Tibial artery (tissue), 4 donors: ENCODE results near the gene SLC28A2.

Experiments used
- DNase-seq, 2 donors: peaks; one replicate each; pipeline ENCODE4 v3.0.0-alpha.2; 2019
- H3K27ac ChIP-seq, 2 donors: fragments of 200-600 bp; sonication (generic) in 1 of 2; 1 replicate in 1 of 2; 2 replicates in 1 of 2; pipeline ENCODE4 v1.5.1; 2018 to 2019; ENCODE audit warnings: mild to moderate bottlenecking in 1 of 2
- H3K27me3 ChIP-seq, 2 donors: fragments of 200-600 bp; sonication (generic) in 1 of 2; one replicate each; pipeline versions ENCODE4 v1.5.1 to v1.6.0; 2016 to 2019
- H3K36me3 ChIP-seq, 3 donors: fragments of 200-600 bp; sonication (generic) in 2 of 3; one replicate each; pipeline ENCODE4 v1.5.1; 2016 to 2019; ENCODE audit warnings: mild to moderate bottlenecking in 2 of 3
- H3K4me1 ChIP-seq, 4 donors: fragments of 200-600 bp; sonication (generic) in 2 of 4; 1 replicate in 3 of 4; 2 replicates in 1 of 4; pipeline ENCODE4 v1.5.1; 2016 to 2019
- H3K4me3 ChIP-seq, 2 donors: fragments of 200-600 bp; sonication (generic) in 1 of 2; 1 replicate in 1 of 2; 2 replicates in 1 of 2; pipeline ENCODE4 v1.5.1; 2018 to 2019; ENCODE audit warnings: mild to moderate bottlenecking in 2 of 2
- H3K9me3 ChIP-seq, 3 donors: fragments of 200-600 bp; sonication (generic) in 1 of 3; one replicate each; pipeline ENCODE4 v1.5.1; 2016 to 2019
- CTCF ChIP-seq, 2 experiments: fragments of 200-600 bp in 1 of 2; fragments of 450-650 bp in 1 of 2; IDR thresholded peaks; one replicate each; pipeline ENCODE4 v1.5.1; 2017 to 2019; ENCODE audit warnings: antibody characterized with exemption in 2 of 2, mild to moderate bottlenecking in 1 of 2, moderate library complexity in 1 of 2
- intact Hi-C: fragments of 100-400 bp; cut with DNase I; formaldehyde crosslinking; loops from one replicate; pipeline ENCODE4 v1.15.0; 2023; ENCODE audit warnings: low total_unique reads

Gene SLC28A2

GRCh38 chr15:45221967-45222366 lies 30.1 kb upstream of the SLC28A2 start:
- intact Hi-C loops = no loop called here
- no peak for TF ChIP-seq CTCF (IDR thresholded peaks at IDR 0.05)
- DNase-seq = no peak

GRCh38 chr15:45224621-45225217 lies 27.3 kb upstream of the SLC28A2 start:
- intact Hi-C loops = no loop called here
- Histone ChIP-seq H3K4me3 (no peak overlapping the region), H3K27me3 (peaks cover 0 to 12% of the 10 kb centered on the region in 2 donors), H3K9me3 (no peaks in the 10 kb centered on the region), H3K27ac (no peak overlapping the region), H3K36me3 (no peaks in the 10 kb centered on the region), H3K4me1 (no peaks in the 10 kb centered on the region)
- DNase-seq = no peak
- TF ChIP-seq CTCF (IDR thresholded peaks at IDR 0.05) = no peak

More at GRCh38 chr15:45221967-45222366, 30.1 kb upstream of the SLC28A2 start:
- Histone ChIP-seq H3K27ac (no peak overlapping the region), H3K9me3 (no peaks in the 10 kb centered on the region), H3K4me3 (no peak overlapping the region), H3K36me3 (no peaks in the 10 kb centered on the region), H3K27me3 (peaks cover 0 to 12% of the 10 kb centered on the region in 2 donors), H3K4me1 (no peaks in the 10 kb centered on the region)

GRCh38 chr15:45225506-45226273 lies 26.3 kb upstream of the SLC28A2 start:
- no peak for DNase-seq
- no peaks in the 10 kb centered on the region for H3K36me3 ChIP-seq
- H3K27me3 ChIP-seq = peaks cover 0 to 10% of the 10 kb centered on the region in 2 donors
- H3K9me3 ChIP-seq = no peaks in the 10 kb centered on the region
- no peak for TF ChIP-seq CTCF (IDR thresholded peaks at IDR 0.05)
- intact Hi-C loops = no loop called here
- no peaks in the 10 kb centered on the region for H3K4me1 ChIP-seq
- H3K4me3 ChIP-seq = no peak overlapping the region
- H3K27ac ChIP-seq = no peak overlapping the region

GRCh38 chr15:45228931-45229330 lies 23.1 kb upstream of the SLC28A2 start:
- no peaks in the 10 kb centered on the region for H3K4me1 ChIP-seq
- H3K27ac ChIP-seq = no peak overlapping the region
- no peak for TF ChIP-seq CTCF (IDR thresholded peaks at IDR 0.05)
- H3K4me3 ChIP-seq = no peak overlapping the region
- intact Hi-C loops = no loop called here
- DNase-seq = no peak
- no peaks in the 10 kb centered on the region for H3K36me3 ChIP-seq
- no peaks in the 10 kb centered on the region for H3K9me3 ChIP-seq
- no peaks in the 10 kb centered on the region for H3K27me3 ChIP-seq

- DNase-seq = no peak
These were observed 21.6 kb upstream of the SLC28A2 start for GRCh38 chr15:45230245-45230965.

More at GRCh38 chr15:45230245-45230965, 21.6 kb upstream of the SLC28A2 start:
- no peak for TF ChIP-seq CTCF (IDR thresholded peaks at IDR 0.05)
- intact Hi-C loops = no loop called here
- Histone ChIP-seq H3K4me1 (no peaks in the 10 kb centered on the region), H3K27ac (no peak overlapping the region), H3K36me3 (no peaks in the 10 kb centered on the region), H3K4me3 (no peak overlapping the region), H3K9me3 (peaks cover 0 to 6% (median 0%) of the 10 kb centered on the region in 3 donors), H3K27me3 (no peaks in the 10 kb centered on the region)
